Activated B cell treated with CpG ODN at 0.5 μM for 24 hours (primary cell): ENCODE results near the gene CMIP. TPM values are rescaled to one million over a fixed set of nuclear protein-coding genes. Genes with fewer than 3 reads are reported as not detected.
"Not testable (repeated sequence)": the region's sequence is repeated elsewhere in the genome, so short reads cannot be mapped to it uniquely, and the experiment has no call there.

Experiments
- ATAC-seq: fragments of 200-7000 bp; cut with Tn5 transposase; one replicate; pipeline ENCODE4 v1.10.0; 2021; ENCODE audit warnings: low read depth, mild to moderate bottlenecking, moderate library complexity
- CTCF ChIA-PET: fragments of 350-600 bp; sonication (Branson Sonifier 250); formaldehyde crosslinking; loops from one replicate; lab custom pipeline; 2021; ENCODE audit warnings: antibody characterized with exemption; lab: Charles Lee
- POLR2A ChIA-PET: fragments of 350-600 bp; sonication (Branson Sonifier 250); formaldehyde crosslinking; loops from one replicate; lab custom pipeline; 2021; ENCODE audit warnings: antibody characterized with exemption; lab: Charles Lee
- DNase-seq: peaks from one replicate; pipeline ENCODE4 v3.0.0; 2022
- H3K27ac Mint-ChIP-seq: one replicate; pipeline ENCODE4 v1.8.0; 2020; ENCODE audit warnings: mixed read lengths
- H3K27me3 Mint-ChIP-seq: one replicate; pipeline ENCODE4 v1.8.0; 2021; ENCODE audit warnings: mixed read lengths
- H3K36me3 Mint-ChIP-seq: one replicate; pipeline ENCODE4 v1.8.0; 2021; ENCODE audit warnings: low read depth, mixed read lengths
- H3K4me1 Mint-ChIP-seq: one replicate; pipeline ENCODE4 v1.8.0; 2021; ENCODE audit warnings: mixed read lengths
- H3K4me3 Mint-ChIP-seq: one replicate; pipeline ENCODE4 v1.8.0; 2020; ENCODE audit warnings: mild to moderate bottlenecking, mixed read lengths
- H3K9me3 Mint-ChIP-seq: one replicate; pipeline ENCODE4 v1.8.0; 2020; ENCODE audit warnings: mixed read lengths
- intact Hi-C: fragments of 100-400 bp; cut with micrococcal nuclease; formaldehyde crosslinking; loops from one replicate; pipeline ENCODE4 v1.15.1; 2024
- total RNA-seq: library from RNA; stranded (reverse); gene quantifications from 2 replicates; pipeline ENCODE4 v1.2.3, GENCODE V29; 2022
- TF ChIP-seq, protein P1 (sequence below): fragments of 200-600 bp; IDR thresholded peaks from one replicate; pipeline ENCODE4 v1.8.0; 2022; ENCODE audit warnings: antibody characterized with exemption, mild to moderate bottlenecking

The CMIP gene
- total RNA-seq, 1 donor from 2014 or later: 76.3 TPM

DNA sequence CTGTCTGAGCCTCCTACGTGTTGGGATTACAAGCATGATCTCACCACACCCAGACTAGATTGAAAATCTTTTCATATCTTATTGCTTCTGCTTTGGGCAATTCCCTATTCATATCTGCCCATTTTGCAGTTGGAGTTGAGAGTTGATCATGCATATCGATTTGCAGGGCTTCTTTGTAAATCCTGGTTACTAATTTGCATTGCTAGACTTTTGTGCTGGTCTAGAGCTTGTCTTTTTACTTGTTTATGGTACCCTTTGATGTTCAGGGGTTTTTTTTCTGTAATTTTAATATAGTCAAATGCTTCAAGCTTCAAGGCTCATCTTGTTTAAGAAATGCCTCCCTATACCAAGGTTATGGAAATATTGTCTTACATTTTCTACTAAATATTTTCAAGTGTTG, 23.5 kb upstream of the CMIP start:
- H3K27ac Mint-ChIP-seq: no peak overlapping the region
- CTCF ChIA-PET: no interaction called here
- peaks cover 30% of the 10 kb centered on the region for H3K4me1 Mint-ChIP-seq
- no peaks in the 10 kb centered on the region for H3K27me3 Mint-ChIP-seq
- ATAC-seq: peak; percentile 33
- TF ChIP-seq, protein P1, sequence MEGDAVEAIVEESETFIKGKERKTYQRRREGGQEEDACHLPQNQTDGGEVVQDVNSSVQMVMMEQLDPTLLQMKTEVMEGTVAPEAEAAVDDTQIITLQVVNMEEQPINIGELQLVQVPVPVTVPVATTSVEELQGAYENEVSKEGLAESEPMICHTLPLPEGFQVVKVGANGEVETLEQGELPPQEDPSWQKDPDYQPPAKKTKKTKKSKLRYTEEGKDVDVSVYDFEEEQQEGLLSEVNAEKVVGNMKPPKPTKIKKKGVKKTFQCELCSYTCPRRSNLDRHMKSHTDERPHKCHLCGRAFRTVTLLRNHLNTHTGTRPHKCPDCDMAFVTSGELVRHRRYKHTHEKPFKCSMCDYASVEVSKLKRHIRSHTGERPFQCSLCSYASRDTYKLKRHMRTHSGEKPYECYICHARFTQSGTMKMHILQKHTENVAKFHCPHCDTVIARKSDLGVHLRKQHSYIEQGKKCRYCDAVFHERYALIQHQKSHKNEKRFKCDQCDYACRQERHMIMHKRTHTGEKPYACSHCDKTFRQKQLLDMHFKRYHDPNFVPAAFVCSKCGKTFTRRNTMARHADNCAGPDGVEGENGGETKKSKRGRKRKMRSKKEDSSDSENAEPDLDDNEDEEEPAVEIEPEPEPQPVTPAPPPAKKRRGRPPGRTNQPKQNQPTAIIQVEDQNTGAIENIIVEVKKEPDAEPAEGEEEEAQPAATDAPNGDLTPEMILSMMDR: no peak
- H3K4me3 Mint-ChIP-seq: no peak overlapping the region
- no peak for DNase-seq
- H3K9me3 Mint-ChIP-seq: no peaks in the 10 kb centered on the region
- intact Hi-C loops: no loop called here
- POLR2A ChIA-PET: interaction anchor here (0.6 to 1.0 kb wide), 2 partner anchors 9 to 49 kb away, joined by 3 to 4 read pairs; no protein-coding TSS in a partner anchor
- H3K36me3 Mint-ChIP-seq: no peaks in the 10 kb centered on the region

- ChIA-PET CTCF (no interaction called here), POLR2A (interaction anchor here (1.0 kb wide), 1 partner anchor 49 kb away, joined by 3 read pairs; no protein-coding TSS in a partner anchor)
- Mint-ChIP-seq H3K9me3 (no peaks in the 10 kb centered on the region), H3K4me3 (no peak overlapping the region), H3K36me3 (no peaks in the 10 kb centered on the region), H3K27me3 (no peaks in the 10 kb centered on the region), H3K27ac (no peak overlapping the region), H3K4me1 (peaks cover 32% of the 10 kb centered on the region)
- DNase-seq: no peak
- no peak for ATAC-seq
- TF ChIP-seq, protein P1: no peak
- intact Hi-C loops: no loop called here
These were observed 23.1 kb upstream of the CMIP start for GRCh38 chr16:81421536-81421935.

DNA sequence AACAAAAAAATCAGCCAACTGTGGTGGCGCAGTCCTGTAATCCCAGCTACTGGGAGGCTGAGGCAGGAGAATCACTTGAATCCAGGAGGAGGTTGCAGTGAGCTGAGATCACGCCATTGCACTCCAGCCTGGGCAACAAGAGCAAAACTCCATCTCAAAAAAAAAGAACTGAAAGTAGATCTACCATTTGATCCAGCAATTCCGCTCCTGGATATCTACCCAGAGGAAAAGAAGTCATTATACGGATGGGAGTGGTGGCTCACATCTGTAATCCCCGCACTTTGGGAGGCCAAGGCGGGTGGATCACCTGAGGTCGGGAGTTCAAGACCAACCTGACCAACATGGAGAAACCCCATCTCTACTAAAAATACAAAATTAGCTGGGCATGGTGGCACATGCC, 22.5 kb upstream of the CMIP start:
- H3K36me3 Mint-ChIP-seq, H3K4me3 Mint-ChIP-seq, POLR2A ChIA-PET, H3K9me3 Mint-ChIP-seq, intact Hi-C loops, CTCF ChIA-PET, ATAC-seq, H3K27me3 Mint-ChIP-seq, DNase-seq, H3K27ac Mint-ChIP-seq: not testable (repeated sequence)
- peaks cover 32% of the 10 kb centered on the region for H3K4me1 Mint-ChIP-seq

DNA sequence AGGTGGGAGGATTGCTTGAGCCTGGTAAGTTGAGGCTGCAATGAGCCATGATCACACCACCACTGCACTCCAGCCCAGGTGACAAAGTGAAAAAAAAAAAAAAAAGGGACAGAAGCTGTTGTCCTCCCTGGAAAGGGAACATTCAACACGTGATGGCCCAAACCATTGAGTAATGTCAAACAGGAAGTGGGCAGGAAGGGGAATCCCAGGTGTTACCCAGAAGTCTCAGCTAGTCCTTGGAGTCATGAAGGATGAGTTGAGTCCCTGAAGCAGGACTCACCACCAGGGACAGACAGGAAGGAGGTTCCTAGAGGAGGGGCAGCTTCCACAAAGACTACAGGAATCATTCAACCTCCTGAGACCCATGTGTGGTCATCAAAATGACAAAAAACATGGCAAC, 19.8 kb upstream of the CMIP start:
- intact Hi-C loops: no loop called here
- Mint-ChIP-seq H3K4me1 (peaks cover 36% of the 10 kb centered on the region), H3K27me3 (no peaks in the 10 kb centered on the region), H3K36me3 (no peaks in the 10 kb centered on the region), H3K27ac (peak overlapping the region; percentile 68), H3K9me3 (no peaks in the 10 kb centered on the region), H3K4me3 (peak overlapping the region; percentile 45)
- ChIA-PET CTCF (interaction anchor here (0.9 to 1.2 kb wide), 3 partner anchors 18 to 88 kb away, joined by 3 read pairs; no protein-coding TSS in a partner anchor), POLR2A (interaction anchor here (0.6 to 1.0 kb wide), 6 partner anchors 11 to 405 kb away, joined by 4 to 7 read pairs (median 6); no protein-coding TSS in a partner anchor)
- TF ChIP-seq, protein P1: no peak
- ATAC-seq (peak; percentile 65), DNase-seq (no peak)

- Mint-ChIP-seq H3K27me3 (no peaks in the 10 kb centered on the region), H3K4me3 (no peak overlapping the region), H3K27ac (no peak overlapping the region), H3K36me3 (no peaks in the 10 kb centered on the region), H3K9me3 (no peaks in the 10 kb centered on the region), H3K4me1 (peaks cover 34% of the 10 kb centered on the region)
- ChIA-PET CTCF (no interaction called here), POLR2A (interaction anchor here (0.7 to 0.8 kb wide), 2 partner anchors 16 to 18 kb away, joined by 3 to 8 read pairs; no protein-coding TSS in a partner anchor)
- DNase-seq (no peak), ATAC-seq (no peak)
- intact Hi-C loops: no loop called here
- TF ChIP-seq, protein P1: no peak
These were observed 17.4 kb upstream of the CMIP start for GRCh38 chr16:81427219-81427618.
